Gastroesophageal sphincter (tissue), 4 donors: ENCODE results near the gene NEUROG1. TPM values are rescaled to one million over a fixed set of nuclear protein-coding genes. Genes with fewer than 3 reads are reported as not detected.

Source experiments
- ATAC-seq: fragments of 150-250 bp; one replicate; pipeline ENCODE4 v1.9.1; 2016; ENCODE audit warnings: mild to moderate bottlenecking, moderate library complexity
- H3K27ac ChIP-seq, 4 donors: fragments of 200-600 bp; sonication (generic) in 3 of 4; 1 replicate in 3 of 4; 2 replicates in 1 of 4; pipeline ENCODE4 v1.5.1; 2016 to 2019
- H3K27me3 ChIP-seq: fragments of 200-600 bp; sonication (generic); one replicate; pipeline ENCODE4 v1.5.1; 2019
- H3K36me3 ChIP-seq, 2 donors: fragments of 200-600 bp; sonication (generic); one replicate each; pipeline ENCODE4 v1.5.1; 2019; ENCODE audit warnings: control low read depth in 1 of 2
- H3K4me1 ChIP-seq, 3 donors: fragments of 200-600 bp; sonication (generic); 1 replicate in 2 of 3; 2 replicates in 1 of 3; pipeline ENCODE4 v1.5.1; 2016 to 2019; ENCODE audit warnings: control low read depth in 2 of 3
- H3K4me3 ChIP-seq, 2 donors: fragments of 200-600 bp; sonication (generic); one replicate each; pipeline ENCODE4 v1.5.1; 2019; ENCODE audit warnings: mild to moderate bottlenecking in 1 of 2, moderate library complexity in 1 of 2
- H3K9me3 ChIP-seq, 3 donors: fragments of 200-600 bp; sonication (generic); one replicate each; pipeline ENCODE4 v1.5.1; 2017 to 2019; ENCODE audit warnings: control low read depth in 2 of 3
- EP300 ChIP-seq: sonication (generic); formaldehyde crosslinking; IDR thresholded peaks from one replicate; pipeline ENCODE4 v1.6.1; 2017; ENCODE audit warnings: antibody characterized with exemption, mild to moderate bottlenecking
- POLR2A ChIP-seq, 2 donors: fragments of 450-650 bp; IDR thresholded peaks; one replicate each; pipeline ENCODE4 v1.6.1; 2017; ENCODE audit warnings: antibody characterized with exemption in 2 of 2, mild to moderate bottlenecking in 2 of 2, moderate library complexity in 1 of 2
- POLR2AphosphoS5 ChIP-seq: sonication (generic); formaldehyde crosslinking; IDR thresholded peaks from one replicate; pipeline ENCODE4 v1.6.1; 2017; ENCODE audit warnings: antibody characterized with exemption
- WGBS, 2 donors: methylation state at CpG; one replicate each; pipeline ENCODE4 v1.1.5; 2018; ENCODE audit warnings: low coverage in 1 of 2; 5-methylcytosine and 5-hydroxymethylcytosine counted together
- total RNA-seq, 4 donors: library from RNA; depleted of rRNA; stranded (reverse); fragments of >200 nt; gene quantifications; one replicate each; pipeline ENCODE4 v1.1.0, GENCODE V29; 2016
- TF ChIP-seq, protein P1 (sequence below), 4 experiments: fragments of 200-600 bp in 2 of 4; fragments of 450-650 bp in 2 of 4; sonication (generic) in 1 of 4; IDR thresholded peaks; one replicate each; pipeline ENCODE4 v1.5.1; 2017 to 2019; ENCODE audit warnings: antibody characterized with exemption in 4 of 4, mild to moderate bottlenecking in 2 of 4, moderate library complexity in 2 of 4

Gene NEUROG1
- total RNA-seq, 4 donors from 2014 or later, result not detected

GRCh38 chr5:135571066-135571609 lies 35.4 kb upstream of the NEUROG1 start:
- no peaks in the 10 kb centered on the region for H3K9me3 ChIP-seq
- TF ChIP-seq, protein P1, sequence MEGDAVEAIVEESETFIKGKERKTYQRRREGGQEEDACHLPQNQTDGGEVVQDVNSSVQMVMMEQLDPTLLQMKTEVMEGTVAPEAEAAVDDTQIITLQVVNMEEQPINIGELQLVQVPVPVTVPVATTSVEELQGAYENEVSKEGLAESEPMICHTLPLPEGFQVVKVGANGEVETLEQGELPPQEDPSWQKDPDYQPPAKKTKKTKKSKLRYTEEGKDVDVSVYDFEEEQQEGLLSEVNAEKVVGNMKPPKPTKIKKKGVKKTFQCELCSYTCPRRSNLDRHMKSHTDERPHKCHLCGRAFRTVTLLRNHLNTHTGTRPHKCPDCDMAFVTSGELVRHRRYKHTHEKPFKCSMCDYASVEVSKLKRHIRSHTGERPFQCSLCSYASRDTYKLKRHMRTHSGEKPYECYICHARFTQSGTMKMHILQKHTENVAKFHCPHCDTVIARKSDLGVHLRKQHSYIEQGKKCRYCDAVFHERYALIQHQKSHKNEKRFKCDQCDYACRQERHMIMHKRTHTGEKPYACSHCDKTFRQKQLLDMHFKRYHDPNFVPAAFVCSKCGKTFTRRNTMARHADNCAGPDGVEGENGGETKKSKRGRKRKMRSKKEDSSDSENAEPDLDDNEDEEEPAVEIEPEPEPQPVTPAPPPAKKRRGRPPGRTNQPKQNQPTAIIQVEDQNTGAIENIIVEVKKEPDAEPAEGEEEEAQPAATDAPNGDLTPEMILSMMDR (IDR thresholded peaks at IDR 0.05), result no peak
- no peak overlapping the region for H3K4me3 ChIP-seq
- peaks cover 57% of the 10 kb centered on the region for H3K27me3 ChIP-seq
- WGBS, 2 donors, result 70 to 83% methylated on average over 3 to 5 of the region's 10 CpGs
- H3K27ac ChIP-seq, result no peak overlapping the region
- no peak for ATAC-seq
- H3K4me1 ChIP-seq, result no peaks in the 10 kb centered on the region
- H3K36me3 ChIP-seq, result no peaks in the 10 kb centered on the region

- WGBS, 2 donors, result 47 to 49% methylated on average over 3 of the region's 3 CpGs
- Histone ChIP-seq H3K36me3 (no peaks in the 10 kb centered on the region), H3K27ac (no peak overlapping the region), H3K4me1 (no peaks in the 10 kb centered on the region), H3K9me3 (no peaks in the 10 kb centered on the region), H3K27me3 (peaks cover 51% of the 10 kb centered on the region), H3K4me3 (no peak overlapping the region)
- TF ChIP-seq POLR2A (IDR thresholded peaks at IDR 0.05), result no peak
- TF ChIP-seq EP300, result no peak
- TF ChIP-seq, protein P1 (IDR thresholded peaks at IDR 0.05), result no peak
- no peak for TF ChIP-seq POLR2AphosphoS5
- no peak for ATAC-seq
Observed at GRCh38 chr5:135570453-135570764, 34.6 kb upstream of the NEUROG1 start.

DNA sequence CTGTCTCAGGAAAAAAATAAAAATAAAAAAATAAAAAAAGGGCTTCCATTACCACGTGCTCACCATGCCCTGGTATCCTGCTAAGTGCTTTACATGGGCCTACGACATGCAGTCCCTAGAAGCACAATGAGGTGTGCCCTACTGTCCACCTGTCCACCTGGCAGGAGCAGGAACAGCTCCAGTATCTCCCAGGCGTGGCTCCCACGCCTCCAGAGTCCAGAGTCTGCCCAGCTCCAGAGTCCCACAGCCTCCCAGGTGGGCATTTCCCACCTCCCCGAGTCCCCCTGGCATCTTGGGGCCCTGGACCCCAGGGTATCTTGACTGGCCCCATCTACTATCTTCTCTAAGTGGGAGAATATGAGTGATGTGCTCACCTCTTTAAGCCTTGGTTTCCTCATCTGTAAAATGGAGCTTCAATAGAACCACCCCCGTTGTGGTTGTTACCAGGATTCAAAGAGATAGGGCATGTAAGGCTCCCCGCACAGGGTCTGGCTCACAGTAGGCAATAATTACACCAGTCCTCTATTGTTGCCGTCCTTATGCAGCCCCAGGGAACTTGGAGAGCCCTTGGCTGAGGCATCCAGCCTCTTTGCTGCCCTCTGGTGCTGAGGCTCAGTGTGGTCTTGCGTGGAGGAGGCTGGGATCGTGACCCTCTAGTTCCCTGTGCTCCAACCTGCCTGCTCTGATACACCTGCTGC lies 34.1 kb upstream of the NEUROG1 start:
- no peak overlapping the region for H3K27ac ChIP-seq
- no peaks in the 10 kb centered on the region for H3K36me3 ChIP-seq
- ATAC-seq, result no peak
- no peak for TF ChIP-seq POLR2AphosphoS5
- TF ChIP-seq, protein P1 (IDR thresholded peaks at IDR 0.05), result peak in 1 of 4 experiments; percentile 31
- H3K4me1 ChIP-seq, result no peaks in the 10 kb centered on the region
- 34 to 82% methylated on average over 3 to 5 of the region's 10 CpGs for WGBS, 2 donors
- no peaks in the 10 kb centered on the region for H3K9me3 ChIP-seq
- H3K27me3 ChIP-seq, result peaks cover 46% of the 10 kb centered on the region
- H3K4me3 ChIP-seq, result no peak overlapping the region

GRCh38 chr5:135568923-135569360 lies 33.2 kb upstream of the NEUROG1 start:
- 80 to 90% methylated on average over 1 to 2 of the region's 5 CpGs for WGBS, 2 donors
- no peaks in the 10 kb centered on the region for H3K9me3 ChIP-seq
- H3K36me3 ChIP-seq, result no peaks in the 10 kb centered on the region
- no peak for ATAC-seq
- H3K4me3 ChIP-seq, result no peak overlapping the region
- no peak for TF ChIP-seq EP300
- TF ChIP-seq, protein P1 (IDR thresholded peaks at IDR 0.05), result no peak
- no peak for TF ChIP-seq POLR2AphosphoS5
- TF ChIP-seq POLR2A (IDR thresholded peaks at IDR 0.05), result no peak
- no peak overlapping the region for H3K27ac ChIP-seq
- no peaks in the 10 kb centered on the region for H3K4me1 ChIP-seq
- peaks cover 39% of the 10 kb centered on the region for H3K27me3 ChIP-seq

DNA sequence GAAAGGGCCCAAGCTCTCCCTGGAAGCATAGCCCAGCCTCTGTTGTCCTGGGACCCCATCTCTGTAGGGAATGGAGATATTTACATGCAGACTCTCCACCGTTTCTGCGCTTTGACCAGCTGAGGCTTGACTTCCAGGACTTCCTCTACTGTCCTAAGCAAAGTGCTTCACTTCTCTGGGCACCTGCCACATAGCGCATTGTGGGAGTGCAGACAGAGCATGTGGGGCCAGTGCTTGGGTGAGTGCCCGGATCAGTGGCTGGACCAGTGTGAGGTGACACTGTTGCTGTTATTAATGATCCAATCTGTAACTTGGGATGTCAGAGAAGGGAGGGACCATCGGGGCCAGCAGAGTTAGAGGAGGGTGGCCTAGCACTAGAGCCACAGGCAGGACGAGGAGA lies 32.5 kb upstream of the NEUROG1 start:
- H3K27me3 ChIP-seq, result peaks cover 32% of the 10 kb centered on the region
- no peaks in the 10 kb centered on the region for H3K36me3 ChIP-seq
- TF ChIP-seq EP300, result no peak
- TF ChIP-seq, protein P1 (IDR thresholded peaks at IDR 0.05), result no peak
- TF ChIP-seq POLR2A (IDR thresholded peaks at IDR 0.05), result no peak
- TF ChIP-seq POLR2AphosphoS5, result no peak
- WGBS, 2 donors, result 55 to 81% methylated on average over 2 to 3 of the region's 6 CpGs
- ATAC-seq, result no peak
- H3K4me3 ChIP-seq, result no peak overlapping the region
- H3K9me3 ChIP-seq, result no peaks in the 10 kb centered on the region
- no peaks in the 10 kb centered on the region for H3K4me1 ChIP-seq
- no peak overlapping the region for H3K27ac ChIP-seq
